ENCODE data around the gene NR1H2.
A peak's percentile ranks its signal among the peaks of the same experiment; 100 is the strongest.
"Not testable (repeated sequence)": the region's sequence is repeated elsewhere in the genome, so short reads cannot be mapped to it uniquely, and the experiment has no call there.

NR1H2 gene

DNA sequence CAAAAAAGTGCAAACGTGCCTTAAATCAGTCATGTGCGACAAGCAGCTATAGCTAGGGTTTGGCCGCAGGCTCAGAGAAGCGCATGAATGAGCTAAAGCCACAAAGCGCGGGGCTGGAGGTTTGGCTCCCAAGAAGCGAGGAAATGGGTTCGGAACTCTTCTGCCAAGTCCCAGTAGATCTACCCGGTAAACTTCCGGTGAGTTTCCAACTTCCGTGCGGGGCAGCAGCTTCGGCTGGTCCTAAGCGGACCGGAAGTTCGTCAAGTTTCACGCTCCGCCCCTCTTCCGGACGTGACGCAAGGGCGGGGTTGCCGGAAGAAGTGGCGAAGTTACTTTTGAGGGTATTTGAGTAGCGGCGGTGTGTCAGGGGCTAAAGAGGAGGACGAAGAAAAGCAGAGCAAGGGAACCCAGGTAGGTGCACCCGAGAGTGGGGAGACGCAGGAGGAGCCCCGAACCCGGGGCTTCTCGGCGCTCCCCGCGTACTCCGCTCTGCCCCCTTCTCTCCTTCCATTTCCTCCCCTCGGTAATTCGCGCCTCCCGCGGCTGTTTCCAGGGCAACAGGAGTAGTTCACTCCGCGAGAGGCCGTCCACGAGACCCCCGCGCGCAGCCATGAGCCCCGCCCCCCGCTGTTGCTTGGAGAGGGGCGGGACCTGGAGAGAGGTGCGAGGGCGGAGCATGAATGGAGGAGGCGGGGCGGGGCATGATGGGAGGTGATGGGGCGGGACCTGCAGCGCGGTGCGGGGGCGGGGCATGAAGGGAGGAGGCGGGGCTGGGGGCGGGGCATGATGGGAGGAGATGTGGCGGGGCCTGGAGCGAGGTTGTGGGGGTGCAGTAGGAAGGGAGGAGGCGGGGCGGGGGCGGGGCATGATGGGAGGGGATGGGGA, at the start of gene NR1H2:
Gene NR1H2, plus strand, starts transcription at position 292 of the 885 bp plus-strand sequence. CDS start 1,149 bp downstream, outside the sequence.
- DNase-seq: peak; percentile 84

DNA sequence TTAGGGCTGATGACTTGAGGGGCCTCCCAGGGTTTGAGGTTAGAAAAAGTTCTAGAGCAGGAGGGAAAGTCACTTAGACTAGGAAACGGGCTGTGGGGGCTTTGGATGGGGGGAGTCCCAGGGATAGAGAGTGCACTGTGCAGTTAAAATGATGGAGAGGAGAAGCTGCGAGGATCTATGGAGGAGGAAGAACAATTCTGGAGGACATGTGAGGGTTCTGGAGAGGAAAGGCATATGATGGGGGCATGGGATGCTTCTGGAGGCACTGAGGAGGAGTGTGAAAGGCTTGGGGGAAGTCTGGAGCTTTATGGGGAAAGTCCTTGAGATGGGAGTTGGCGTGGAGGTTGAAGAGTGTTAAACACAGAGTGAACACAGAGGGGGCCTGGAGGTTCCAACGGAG, 49.2 kb upstream of the NR1H2 start:
- DNase-seq: no peak

DNA sequence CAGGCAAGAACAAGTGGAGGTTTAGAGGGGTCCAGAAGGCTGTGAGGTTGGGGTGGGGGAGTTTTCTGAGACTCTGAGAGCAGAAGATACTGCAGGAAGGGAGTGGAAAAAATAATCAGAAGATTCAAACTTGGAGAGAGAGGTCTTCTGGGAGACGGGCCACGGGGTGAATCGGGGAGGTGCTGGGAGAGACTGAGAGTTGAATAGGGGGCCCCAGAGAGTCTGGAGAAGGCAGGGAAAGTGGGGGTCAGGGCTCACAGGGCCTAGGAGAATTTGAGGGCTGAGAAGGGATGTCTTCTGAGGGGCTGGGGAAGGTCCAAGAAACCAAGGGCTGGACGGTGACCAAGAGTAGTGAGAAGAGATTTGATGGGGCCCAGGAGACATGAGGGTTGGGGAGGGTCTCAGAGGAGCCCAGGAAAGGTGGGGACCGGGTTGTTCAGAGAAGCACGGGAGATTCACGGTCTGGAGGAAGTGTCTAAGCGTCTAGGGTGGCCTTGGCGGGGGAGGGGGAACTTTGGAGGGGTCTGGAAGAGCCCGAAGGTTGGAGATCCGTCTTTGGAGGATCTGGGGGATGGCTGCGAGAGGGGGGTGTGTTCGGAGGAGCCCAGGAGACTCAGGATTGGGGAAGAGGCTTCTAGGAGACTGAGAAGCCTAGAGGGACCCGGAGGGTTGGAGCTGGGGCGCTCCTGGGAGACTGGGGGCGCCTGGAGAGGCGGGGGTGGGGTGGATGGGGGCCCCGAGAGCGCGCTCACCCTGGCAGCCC, 48.6 kb upstream of the NR1H2 start:
- no peak for DNase-seq

DNA sequence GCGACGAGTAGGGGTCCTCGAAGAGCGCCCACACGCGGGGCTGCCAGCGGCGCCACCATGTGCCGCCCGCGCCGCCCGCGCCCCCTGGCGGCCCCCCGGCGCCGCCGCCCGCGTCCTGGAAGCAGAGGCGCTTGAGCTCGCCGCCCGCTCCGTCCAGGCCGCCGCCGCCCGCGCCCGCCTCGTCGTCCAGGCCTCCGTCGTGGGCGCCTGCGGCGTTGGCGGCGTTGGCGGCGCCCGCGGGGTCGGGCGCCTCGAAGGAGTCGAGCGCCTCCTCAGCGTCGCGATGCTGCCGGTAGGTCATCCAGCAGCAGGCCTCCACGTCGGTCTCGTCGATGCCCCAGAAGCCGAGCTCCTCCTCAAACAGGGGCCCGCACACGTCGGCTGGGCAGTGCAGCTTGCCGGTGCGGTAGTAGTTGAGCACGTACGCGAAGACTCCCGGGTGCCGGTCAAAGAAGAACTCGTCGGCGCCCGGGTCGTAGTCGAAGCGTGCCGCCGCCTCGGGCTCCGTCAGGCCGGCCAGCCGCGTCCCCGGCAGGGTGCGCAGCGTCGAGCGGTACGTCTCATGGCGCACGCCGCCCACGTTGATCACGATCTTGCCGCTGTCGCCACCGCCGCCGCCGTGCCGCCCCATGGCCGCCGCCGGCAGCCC, 47.9 kb upstream of the NR1H2 start:
- no peak for DNase-seq

DNA sequence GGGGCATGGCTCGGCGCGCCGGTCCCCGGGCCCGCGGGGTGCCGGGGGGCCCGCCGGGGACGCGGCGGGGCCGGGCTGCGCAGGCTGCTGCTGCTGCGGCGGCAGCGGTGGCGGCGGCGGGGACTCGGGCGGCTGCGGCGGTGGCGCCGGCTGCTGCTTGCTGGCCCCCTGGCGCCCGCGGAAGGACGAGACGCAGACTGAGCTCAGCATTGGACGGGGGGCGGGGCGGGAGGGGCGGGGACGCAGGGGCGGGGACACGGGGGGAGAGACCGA, 47.4 kb upstream of the NR1H2 start:
- no peak for DNase-seq

DNA sequence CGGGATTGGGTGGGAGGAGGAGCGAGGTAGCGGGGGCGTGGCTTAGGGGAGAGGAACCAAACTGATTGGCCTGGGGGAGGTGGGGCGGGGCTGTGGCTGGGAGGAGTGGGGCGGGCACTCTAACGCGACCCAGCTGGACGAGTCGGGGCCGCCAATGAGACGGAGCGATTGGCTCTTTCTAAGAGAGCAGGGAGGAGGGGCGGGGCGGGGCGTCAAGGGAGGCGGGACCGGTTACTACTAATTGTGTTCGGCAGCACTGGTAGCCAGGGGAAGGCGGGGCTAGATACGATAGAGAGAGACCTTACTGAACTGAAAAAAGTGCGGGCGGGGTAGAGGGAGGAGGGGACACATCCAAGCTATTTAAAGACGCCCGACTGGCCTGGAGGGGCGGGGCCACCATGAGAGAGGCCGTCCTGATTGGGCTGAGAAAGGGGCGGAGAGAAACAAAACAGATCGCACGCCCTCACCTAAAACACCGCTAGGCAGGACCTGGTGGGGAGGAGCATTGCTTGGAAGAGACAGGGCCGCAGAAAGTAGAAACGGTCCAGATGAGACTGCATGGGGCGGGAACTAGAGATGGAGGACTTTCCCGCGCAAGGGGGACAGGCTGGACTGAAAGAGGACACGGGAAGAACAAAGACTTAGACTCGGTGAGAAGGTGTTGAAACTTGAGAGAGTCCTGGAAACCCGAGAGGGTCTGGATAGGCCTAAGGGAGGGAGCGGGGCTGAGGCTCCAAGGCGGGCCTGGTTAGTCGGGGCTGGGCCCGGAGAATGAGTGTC, 46.9 kb upstream of the NR1H2 start, which contains the start of gene KCNC3:
Gene KCNC3, minus strand, starts transcription at position 232 of the 780 bp plus-strand sequence. CDS start 295 bp downstream, outside the sequence.
- peak; percentile 100 for DNase-seq

DNA sequence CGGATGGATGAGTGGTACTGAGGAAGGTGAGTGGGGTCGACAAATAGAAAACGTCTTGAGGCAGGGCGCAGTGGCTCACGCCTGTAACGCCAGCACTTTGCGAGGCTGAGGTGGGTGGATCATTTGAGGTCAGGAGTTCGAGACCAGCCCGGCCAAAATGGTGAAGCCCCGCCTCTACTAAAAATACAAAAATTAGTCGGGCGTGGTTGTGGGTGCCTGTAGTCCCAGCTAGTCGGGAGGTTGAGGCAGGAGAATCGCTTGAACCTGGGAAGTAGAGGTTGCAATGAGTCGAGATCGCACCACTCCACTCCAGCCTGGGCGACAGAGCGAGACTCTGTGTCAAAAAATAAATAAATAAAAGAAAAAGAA, 46.3 kb upstream of the NR1H2 start:
- DNase-seq: not testable (repeated sequence)

DNA sequence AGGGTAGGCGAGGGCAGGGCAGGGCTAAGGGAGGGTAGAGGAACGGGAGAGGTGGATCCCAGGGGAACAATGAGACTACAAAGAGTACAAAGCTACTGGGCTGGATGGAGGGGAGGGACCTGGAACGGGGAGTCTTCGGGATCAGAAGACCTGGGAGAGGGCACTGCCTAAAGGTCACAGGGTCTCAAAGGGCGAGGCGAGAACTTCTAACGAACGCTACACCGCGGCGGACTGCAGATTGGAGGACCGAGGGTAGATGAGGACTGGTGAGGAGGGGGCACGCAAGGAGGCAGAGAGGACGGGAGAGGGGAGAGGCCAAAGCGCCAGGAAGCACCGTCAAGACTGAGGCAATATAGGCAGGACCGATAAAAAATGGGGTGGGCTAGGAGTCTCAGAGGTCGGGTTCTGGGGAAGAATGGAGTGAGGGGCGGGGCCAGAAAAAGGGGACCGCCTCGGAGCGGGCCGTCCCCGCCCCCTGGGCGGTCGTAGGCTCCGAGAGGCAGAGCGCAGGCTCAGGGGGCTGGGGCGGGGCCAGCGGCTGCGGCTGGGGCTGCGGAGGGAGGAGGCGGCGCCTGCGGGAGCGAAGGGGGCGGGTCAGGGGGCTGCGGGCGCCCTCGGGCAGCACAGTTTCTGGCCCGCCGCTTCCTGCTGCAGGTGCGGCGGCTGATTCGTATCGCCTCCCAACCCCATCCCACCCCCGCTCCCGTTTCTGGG, 45.7 kb upstream of the NR1H2 start:
- DNase-seq: peak; percentile 72

DNA sequence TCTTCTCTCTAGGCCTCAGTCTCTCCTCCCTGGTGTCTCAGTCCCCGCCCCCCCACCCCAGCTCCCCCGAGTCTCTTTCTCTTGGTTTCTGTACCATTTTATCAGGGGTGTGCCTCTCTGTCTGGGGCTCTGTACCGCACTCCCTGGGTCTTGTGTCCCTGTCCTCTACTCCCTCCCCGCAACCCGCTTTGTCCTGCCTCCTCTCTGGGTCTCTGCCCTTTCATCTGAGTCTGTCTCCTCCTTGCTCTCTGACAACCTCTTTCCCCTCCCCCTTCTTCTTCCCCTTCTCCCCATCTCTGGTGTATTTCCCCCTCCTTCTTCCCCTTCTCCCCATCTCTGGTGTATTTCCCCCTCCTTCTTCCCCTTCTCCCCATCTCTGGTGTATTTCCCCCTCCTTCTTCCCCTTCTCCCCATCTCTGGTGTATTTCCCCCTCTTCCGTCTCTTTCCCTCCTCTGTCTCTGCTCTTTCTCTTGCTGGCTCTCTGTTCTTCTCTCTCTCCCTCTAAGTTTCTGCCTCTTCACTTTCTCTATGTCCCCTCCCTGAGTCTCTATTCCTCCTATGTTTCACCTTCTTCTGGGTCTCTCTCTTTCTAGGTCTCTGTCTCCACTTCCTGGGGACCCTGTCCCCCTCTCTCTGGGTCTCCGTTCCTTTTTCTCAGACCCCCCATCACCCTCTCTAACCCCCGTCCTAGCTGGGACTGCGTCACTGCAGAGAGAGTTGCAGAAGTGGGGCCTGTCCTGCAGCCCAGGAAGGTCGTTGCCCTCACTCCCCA, 44.9 kb upstream of the NR1H2 start:
- DNase-seq: no peak

DNA sequence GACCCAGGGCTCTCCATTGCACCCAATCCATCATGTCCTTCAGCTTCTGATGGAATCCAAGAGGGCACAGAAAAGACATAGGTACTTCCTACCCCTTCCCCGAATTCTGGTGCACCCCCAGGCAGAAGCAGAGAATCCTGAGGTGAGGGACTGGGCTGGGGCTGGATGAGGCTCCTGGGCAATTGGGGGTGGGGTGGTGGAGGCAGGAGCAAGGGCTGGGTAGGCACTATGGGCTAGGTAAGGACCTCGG, 44.3 kb upstream of the NR1H2 start:
- DNase-seq: no peak

DNA sequence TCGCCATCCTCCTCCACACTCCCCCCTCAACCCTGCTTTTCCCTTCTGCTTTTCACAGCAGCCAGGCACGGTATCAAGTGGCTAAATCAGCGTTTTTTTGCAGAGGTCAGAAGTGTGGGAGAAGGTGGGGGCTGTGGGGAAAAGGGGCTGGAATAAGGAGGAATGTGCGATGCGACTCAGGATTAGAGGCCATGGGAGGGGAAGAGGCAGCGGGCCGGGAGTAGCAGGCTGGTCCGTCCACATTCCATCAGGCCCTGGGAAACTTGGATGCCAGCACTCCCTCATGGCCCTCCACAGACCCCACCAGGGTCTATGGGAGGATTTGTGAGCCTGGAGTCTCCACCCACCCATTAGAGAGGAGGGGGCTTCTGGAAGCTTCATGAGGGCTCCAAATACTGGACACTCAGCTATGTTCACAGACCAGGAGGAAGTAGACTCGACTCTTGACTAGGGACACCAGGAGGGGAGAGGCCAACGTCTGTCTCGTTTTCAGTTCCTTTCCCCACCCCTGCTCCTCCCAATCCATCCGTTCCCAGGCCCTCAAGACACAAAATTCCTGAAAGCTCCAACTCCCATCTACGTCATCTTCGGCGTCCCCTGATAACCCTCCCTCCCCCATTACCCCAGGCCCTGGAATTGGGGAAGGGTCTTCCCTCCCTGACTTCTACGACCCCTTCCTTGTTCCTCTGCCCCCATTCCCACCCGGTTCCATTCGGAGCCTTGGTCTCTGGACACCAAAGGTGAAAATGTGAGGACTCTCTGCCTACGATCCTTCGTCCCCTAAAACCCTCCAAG, 43.8 kb upstream of the NR1H2 start:
- DNase-seq: no peak

DNA sequence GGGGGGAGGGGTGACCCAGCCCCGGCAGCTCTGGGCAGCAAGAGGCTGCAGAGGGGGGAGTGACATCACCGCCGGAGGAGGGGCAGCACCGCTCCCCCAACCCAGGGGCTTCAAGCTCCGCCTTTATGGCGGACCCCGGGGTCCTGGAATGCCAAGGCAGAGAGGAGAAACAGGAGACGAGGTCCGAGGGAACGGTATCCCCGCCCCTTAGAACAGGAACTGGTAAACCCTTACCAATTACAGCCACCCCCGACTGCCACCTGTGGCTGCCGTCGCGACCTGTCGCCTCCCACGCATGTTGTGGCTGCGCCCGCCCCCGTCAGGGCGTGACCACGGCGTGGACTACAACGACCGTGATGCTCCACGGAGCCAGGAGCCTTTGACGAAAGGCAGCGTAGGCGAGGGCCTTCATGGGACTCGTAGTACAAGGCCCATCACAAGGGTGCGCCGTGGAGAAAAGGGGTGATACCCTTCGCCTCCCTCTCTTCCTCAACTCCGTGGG, 43.0 kb upstream of the NR1H2 start:
- no peak for DNase-seq

DNA sequence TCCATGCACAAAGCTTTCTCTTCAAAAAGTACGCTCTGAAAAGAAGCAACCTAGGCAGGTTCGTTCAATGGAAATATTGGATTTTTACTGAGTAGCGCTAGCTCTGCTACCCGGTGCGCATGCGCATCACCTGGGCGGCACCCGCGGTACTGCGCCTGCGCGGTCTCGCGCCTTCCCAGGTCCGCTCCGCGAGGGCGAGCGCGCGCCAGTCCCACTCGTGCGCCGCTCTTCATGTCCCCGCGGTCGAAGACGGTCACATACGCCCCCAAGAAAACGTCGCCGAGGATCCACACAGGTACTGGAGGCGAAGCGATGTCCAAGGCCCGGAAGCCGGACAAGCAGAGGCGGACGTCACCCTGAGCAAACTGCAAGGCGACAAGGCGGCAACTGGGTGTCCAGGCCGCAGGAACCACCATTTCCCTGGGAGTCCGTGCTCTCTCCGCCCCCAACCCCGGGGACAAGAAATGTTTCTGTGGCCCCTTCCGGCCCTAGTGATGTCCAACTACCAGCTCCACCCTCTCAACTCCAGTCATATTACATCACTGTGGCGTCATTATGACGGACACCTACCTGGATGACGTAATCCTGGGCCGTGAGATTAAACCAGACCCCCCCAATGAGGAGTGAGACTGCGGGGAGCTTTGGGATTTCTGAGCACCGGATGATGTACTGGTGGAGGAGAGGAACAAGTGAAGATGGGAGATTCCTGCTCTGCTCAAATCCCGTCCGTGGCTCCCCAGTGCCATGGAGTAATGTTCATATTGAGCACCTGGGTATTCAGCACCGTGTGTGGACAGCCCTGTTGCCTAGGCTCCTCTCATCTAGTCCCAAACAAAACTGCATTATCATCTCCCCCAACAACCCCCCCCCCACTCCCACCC, 42.3 kb upstream of the NR1H2 start:
- DNase-seq: no peak

DNA sequence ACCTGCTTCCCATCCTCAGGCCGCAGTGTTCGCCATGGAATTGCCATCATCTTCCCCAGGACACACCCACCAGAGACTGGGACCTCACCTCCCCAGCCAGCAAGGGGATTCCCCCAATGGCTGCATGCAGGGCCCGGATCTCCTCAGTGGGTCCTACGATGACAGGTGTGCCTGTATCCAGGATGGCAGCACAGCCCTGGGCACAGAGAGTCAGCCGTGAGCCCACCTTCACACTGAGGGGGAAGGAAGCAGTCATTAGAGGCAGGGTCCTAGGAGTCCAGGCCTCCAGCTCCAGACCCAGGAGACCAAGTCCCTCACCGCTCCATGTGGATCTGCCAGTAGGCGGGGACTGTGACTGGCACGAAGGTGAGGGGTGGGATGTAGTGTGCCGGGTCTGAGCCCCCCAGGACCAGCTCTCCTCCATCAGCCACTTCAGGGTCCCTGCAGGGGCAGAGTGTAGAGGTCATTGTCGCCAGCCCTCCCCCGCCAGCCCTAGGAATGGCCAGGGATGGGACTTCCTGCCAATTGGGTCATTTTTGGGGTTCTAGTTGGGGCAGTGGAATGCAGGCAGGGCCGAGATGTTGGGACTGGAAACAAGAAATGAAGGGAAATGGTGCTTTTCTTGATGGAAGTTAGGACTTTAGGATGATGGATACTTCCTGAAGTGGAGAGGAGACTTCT, 41.4 kb upstream of the NR1H2 start:
- no peak for DNase-seq

DNA sequence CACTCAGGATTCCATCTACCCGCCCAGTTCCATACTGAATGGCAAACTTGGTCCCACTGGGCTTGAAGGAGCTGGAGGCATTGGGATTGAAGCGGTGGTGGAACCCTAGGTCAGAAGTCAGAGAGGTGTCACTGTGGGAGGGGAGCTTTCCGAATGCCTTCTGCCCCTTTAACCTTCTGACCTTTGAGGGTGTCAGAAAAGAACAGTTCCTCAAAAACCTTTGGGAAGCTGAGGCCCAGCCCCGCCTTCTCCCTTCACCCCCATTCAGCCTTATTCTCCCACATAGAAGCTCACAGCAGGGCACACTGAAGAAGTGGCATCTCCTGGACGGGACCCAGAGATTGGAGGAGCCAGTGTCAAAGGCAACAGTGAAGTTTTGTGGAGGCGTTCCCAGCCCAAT, 39.2 kb upstream of the NR1H2 start:
- DNase-seq: not testable (repeated sequence)

DNA sequence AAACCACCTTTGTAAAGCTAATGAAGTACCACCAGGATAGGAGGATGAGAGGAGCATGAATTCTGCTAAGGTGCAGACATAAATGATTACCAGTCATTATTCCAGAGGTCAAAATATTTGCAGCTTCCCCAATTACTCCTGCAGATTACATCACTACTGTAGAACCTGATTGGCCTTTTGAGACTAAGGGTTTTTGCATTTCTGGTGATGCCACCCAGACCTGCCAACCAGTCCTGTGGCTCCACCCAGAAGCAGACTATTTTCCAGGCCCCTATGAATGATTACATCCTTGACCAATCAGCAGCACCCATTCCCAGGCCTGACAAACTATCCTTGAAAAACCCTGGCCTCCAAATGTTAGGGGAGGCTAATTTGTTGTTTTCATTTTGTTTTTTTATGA, 35.9 kb upstream of the NR1H2 start:
- no peak for DNase-seq

DNA sequence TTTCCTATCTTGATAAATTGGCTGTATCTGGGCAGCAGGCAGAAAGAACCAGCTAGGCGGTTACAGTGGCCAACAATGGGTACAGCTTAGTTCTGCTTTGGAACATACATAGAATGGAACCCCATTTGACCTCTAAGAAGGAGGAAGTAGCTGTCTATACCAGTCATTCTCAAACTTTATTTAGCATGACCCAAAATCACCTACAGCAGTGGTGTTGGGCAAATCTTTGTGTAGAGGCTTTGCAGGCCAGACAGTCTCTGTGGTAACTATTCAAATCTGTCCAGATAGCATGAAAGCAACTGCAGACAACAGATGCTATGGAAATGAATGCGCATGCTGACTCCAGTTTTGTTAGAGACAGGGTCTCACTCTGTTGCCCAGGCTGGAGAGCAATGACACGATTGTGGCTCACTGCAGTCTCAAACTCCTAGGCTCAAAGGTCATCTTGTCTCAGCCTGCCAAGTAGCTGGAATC, 35.1 kb upstream of the NR1H2 start:
- no peak for DNase-seq

DNA sequence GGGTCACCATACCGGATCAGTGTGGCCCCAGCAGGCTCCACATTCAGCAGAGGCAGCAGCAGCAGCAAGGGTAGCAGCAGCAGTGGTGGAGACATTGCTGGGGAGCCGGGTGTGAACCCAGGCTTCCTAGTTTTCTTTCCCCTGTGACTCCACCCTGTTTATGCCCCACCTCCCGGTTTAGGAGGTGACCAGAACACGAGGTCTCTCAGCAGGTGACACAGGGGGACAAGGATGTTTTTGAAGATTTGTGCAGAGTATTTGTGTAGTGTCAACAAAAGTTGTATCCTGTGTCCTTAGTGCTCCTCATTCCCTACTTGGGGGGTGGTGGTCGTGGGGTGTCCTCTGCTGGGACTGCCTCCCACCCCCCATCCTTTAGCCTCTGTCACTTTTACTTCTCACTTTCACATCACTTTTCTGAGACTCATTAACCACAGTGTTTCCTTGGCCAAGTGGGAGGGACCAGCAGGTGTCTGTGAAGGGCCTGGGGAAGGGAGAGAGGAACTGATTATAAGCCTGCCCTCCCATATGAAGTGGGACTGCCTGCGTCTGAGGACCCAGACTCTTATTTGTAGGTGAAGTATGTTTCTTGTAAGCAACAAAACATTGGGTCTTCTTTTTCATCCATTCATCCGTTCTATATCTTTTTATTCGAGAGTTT, 31.5 kb upstream of the NR1H2 start:
- DNase-seq: no peak
